GM08714 (cell line): Measurements from ENCODE around the gene OR52A5.

Experiments
- H3K4me3 ChIP-seq: fragments of 200-500 bp; sonication (Bioruptor generic); 2 replicates; pipeline ENCODE4 v1.5.1; 2014; ENCODE audit warnings: mild to moderate bottlenecking, low read length, inconsistent platforms
- ZNF274 ChIP-seq: IDR thresholded peaks from 2 replicates; pipeline ENCODE4 v1.6.1; 2012; ENCODE audit warnings: mild to moderate bottlenecking, low read depth, low read length

OR52A5 gene

GRCh38 chr11:5083602-5084001 is 54.6 kb downstream of the OR52A5 start:
- TF ChIP-seq ZNF274, result no peak
- H3K4me3 ChIP-seq, result no peak overlapping the region

- no peak overlapping the region for H3K4me3 ChIP-seq
- TF ChIP-seq ZNF274, result no peak
Observed at GRCh38 chr11:5081405-5081804, 56.8 kb downstream of the OR52A5 start.
